Measurements from ENCODE around the gene RXFP4. TPM values are rescaled to one million over a fixed set of nuclear protein-coding genes. Genes with fewer than 3 reads are reported as not detected.
"Not testable (repeated sequence)": the region's sequence is repeated elsewhere in the genome, so short reads cannot be mapped to it uniquely, and the experiment has no call there.

The RXFP4 gene
- total RNA-seq, 1 experiment from 2014 or later = not detected

DNA sequence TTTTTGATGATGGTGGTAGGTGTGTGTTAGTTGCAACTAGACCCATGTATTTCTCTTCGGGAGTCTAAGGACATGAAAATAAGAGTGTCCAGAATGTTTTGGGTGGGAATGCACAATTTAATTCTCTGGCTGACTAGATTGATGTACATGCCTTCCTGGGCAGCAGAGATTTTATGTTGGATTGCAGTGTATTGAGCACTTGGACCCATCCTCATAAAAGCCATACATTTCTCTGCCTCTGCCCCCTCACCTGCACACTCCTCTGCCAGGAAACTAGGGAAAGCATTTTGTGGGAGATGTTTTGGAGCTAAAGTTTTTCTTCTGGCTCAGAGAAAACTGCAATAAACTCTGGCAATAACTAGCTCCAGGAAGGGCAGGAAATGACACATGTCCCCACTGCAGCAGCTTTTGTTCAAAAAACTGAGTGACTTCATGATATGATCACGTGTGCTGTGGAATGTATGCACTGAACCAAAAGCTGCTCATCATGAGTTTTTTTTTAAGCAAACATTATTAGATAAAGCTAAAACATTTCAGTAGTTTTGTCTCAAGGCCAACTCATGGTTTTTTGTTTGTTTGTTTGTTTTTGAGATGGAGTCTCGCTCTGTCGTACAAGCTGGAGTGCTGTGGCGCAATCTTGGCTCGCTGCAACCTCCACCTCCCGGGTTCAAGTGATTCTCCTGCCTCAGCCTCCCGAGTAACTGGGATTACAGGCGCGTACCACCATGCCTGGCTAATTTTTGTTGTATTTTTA lies 47.9 kb upstream of the RXFP4 start:
- Histone ChIP-seq H2BK12ac (ENCODE audit: insufficient read length, low read depth, low read length) (no peak overlapping the region), H2AK5ac (ENCODE audit: insufficient read length, low read length) (no peak overlapping the region), H3K9me3 (ENCODE audit: control insufficient read depth, low read depth, low read length) (no peaks in the 10 kb centered on the region), H2BK20ac (ENCODE audit: low read depth, low read length, poor library complexity, severe bottlenecking) (no peak overlapping the region), H3K4me2 (ENCODE audit: insufficient read depth, insufficient read length, low read length) (no peak overlapping the region), H3K23ac (ENCODE audit: insufficient read length, low read depth, low read length) (no peak overlapping the region), H3K23me2 (ENCODE audit: insufficient read length, low read depth, low read length, poor library complexity, severe bottlenecking) (no peaks in the 10 kb centered on the region), H3K18ac (ENCODE audit: insufficient read length, low read depth, low read length) (no peak overlapping the region), H3K4me1 (ENCODE audit: insufficient read depth, low read length) (no peaks in the 10 kb centered on the region), H3K56ac (ENCODE audit: insufficient read length, low read depth, low read length) (no peak overlapping the region), H3K79me2 (ENCODE audit: insufficient read depth, low read length) (no peaks in the 10 kb centered on the region), H4K91ac (ENCODE audit: insufficient read length, low read depth, low read length) (no peak overlapping the region), H3K14ac (ENCODE audit: insufficient read depth, low read length) (no peak overlapping the region), H4K20me1 (ENCODE audit: control insufficient read depth, insufficient read depth, insufficient read length) (no peaks in the 10 kb centered on the region), H3K4ac (ENCODE audit: low read depth, low read length) (no peak overlapping the region), H3T11ph (ENCODE audit: low read length) (no peak overlapping the region), H2BK5ac (ENCODE audit: insufficient read length, low read length) (no peak overlapping the region), H4K5ac (ENCODE audit: insufficient read length, low read depth, low read length) (no peak overlapping the region), H3K27ac (ENCODE audit: insufficient read length, low read depth, low read length) (no peak overlapping the region), H2AFZ (ENCODE audit: low read length) (no peak overlapping the region), H2BK120ac (ENCODE audit: low read depth, low read length, poor library complexity, severe bottlenecking) (no peak overlapping the region), H4K8ac (replicated peaks; ENCODE audit: insufficient read length, low read depth, low read length) (no peak overlapping the region), H3K9ac (ENCODE audit: extremely low read depth, insufficient read length, low read length) (no peak overlapping the region), H2BK15ac (ENCODE audit: low read depth, low read length) (no peak overlapping the region), H3K79me1 (ENCODE audit: insufficient read depth, low read depth, low read length, poor library complexity, severe bottlenecking) (no peaks in the 10 kb centered on the region), H3K27me3 (ENCODE audit: insufficient read depth, low read length) (no peaks in the 10 kb centered on the region)
- H3K27me3 Mint-ChIP-seq (ENCODE audit: low read depth) = no peaks in the 10 kb centered on the region
- peaks cover 8 to 16% (median 11%) of the 10 kb centered on the region in 3 experiments; a peak in 6 of 7 replicates for H3K36me3 Mint-ChIP-seq (ENCODE audit: insufficient read depth in 1 of 3, low read depth in 3 of 3)
- H3K9me3 Mint-ChIP-seq = no peaks in the 10 kb centered on the region
- no peak for DNase-seq
- TF ChIP-seq CTCF (conservative IDR thresholded peaks at IDR 0.05) = no peak
- WGBS (ENCODE audit: extremely low coverage, insufficient read length, low lambda C conversion rate) = no CpG with 5 or more reads among the region's 10 CpGs
- 0 out of 7 replicates have a peak overlapping the region, but pooled peaks of 1 of the 3 experiments have one; percentile 0 for H3K27ac Mint-ChIP-seq
- H3K4me3 Mint-ChIP-seq = no peak overlapping the region
- no peaks in the 10 kb centered on the region for H3K4me1 Mint-ChIP-seq

- not testable (repeated sequence) for H3K56ac ChIP-seq (ENCODE audit: insufficient read length, low read depth, low read length); H3K79me1 ChIP-seq (ENCODE audit: insufficient read depth, low read depth, low read length, poor library complexity, severe bottlenecking); H2BK5ac ChIP-seq (ENCODE audit: insufficient read length, low read length); H3K27ac Mint-ChIP-seq; H3K9ac ChIP-seq (ENCODE audit: extremely low read depth, insufficient read length, low read length); H3K27me3 ChIP-seq (ENCODE audit: insufficient read depth, low read length); H3K79me2 ChIP-seq (ENCODE audit: insufficient read depth, low read length); H2BK20ac ChIP-seq (ENCODE audit: low read depth, low read length, poor library complexity, severe bottlenecking); H3K4ac ChIP-seq (ENCODE audit: low read depth, low read length); H4K5ac ChIP-seq (ENCODE audit: insufficient read length, low read depth, low read length); H3K23ac ChIP-seq (ENCODE audit: insufficient read length, low read depth, low read length); H3K18ac ChIP-seq (ENCODE audit: insufficient read length, low read depth, low read length); H3K4me3 Mint-ChIP-seq; H3K27me3 Mint-ChIP-seq (ENCODE audit: low read depth); H3K4me2 ChIP-seq (ENCODE audit: insufficient read depth, insufficient read length, low read length); H2BK15ac ChIP-seq (ENCODE audit: low read depth, low read length); H2AFZ ChIP-seq (ENCODE audit: low read length); H3K9me3 Mint-ChIP-seq; H3K23me2 ChIP-seq (ENCODE audit: insufficient read length, low read depth, low read length, poor library complexity, severe bottlenecking); H3K4me1 Mint-ChIP-seq; DNase-seq; H3K27ac ChIP-seq (ENCODE audit: insufficient read length, low read depth, low read length); H3T11ph ChIP-seq (ENCODE audit: low read length); H3K14ac ChIP-seq (ENCODE audit: insufficient read depth, low read length); H4K91ac ChIP-seq (ENCODE audit: insufficient read length, low read depth, low read length); H2BK120ac ChIP-seq (ENCODE audit: low read depth, low read length, poor library complexity, severe bottlenecking); H3K4me1 ChIP-seq (ENCODE audit: insufficient read depth, low read length); H2AK5ac ChIP-seq (ENCODE audit: insufficient read length, low read length); H4K8ac ChIP-seq (replicated peaks; ENCODE audit: insufficient read length, low read depth, low read length); H4K20me1 ChIP-seq (ENCODE audit: control insufficient read depth, insufficient read depth, insufficient read length); H3K9me3 ChIP-seq (ENCODE audit: control insufficient read depth, low read depth, low read length); H2BK12ac ChIP-seq (ENCODE audit: insufficient read length, low read depth, low read length)
- no CpG with 5 or more reads among the region's 6 CpGs for WGBS (ENCODE audit: extremely low coverage, insufficient read length, low lambda C conversion rate)
- H3K36me3 Mint-ChIP-seq (ENCODE audit: insufficient read depth in 1 of 3, low read depth in 3 of 3) = peaks cover 15 to 32% (median 31%) of the 10 kb centered on the region in 3 experiments; a peak in 6 of 7 replicates
Observed at GRCh38 chr1:155895617-155896016, 45.8 kb upstream of the RXFP4 start.
